SK-N-SH treated with all-trans-retinoic acid at 6 μM for 48 hours (cell line): Measurements from ENCODE around the gene PLB1.

Experiments used
- ATAC-seq: fragments of 200-7000 bp; cut with Tn5 transposase; 3 replicates; pipeline ENCODE4 v1.9.1; 2020; ENCODE audit warnings: mild to moderate bottlenecking, moderate library complexity
- ARNTL ChIP-seq: fragments of 450-650 bp; formaldehyde crosslinking; IDR thresholded peaks from 2 replicates; pipeline ENCODE4 v1.5.0; 2020; ENCODE audit warnings: low read depth, mild to moderate bottlenecking, moderate library complexity, borderline replicate concordance
- BACH2 ChIP-seq: fragments of 250-450 bp; sonication (Bioruptor Pico); IDR thresholded peaks from 2 replicates; pipeline ENCODE4 v1.9.0; 2021; ENCODE audit warnings: mild to moderate bottlenecking, borderline replicate concordance
- CSDC2 ChIP-seq: fragments of 250-450 bp; sonication (Bioruptor Pico); IDR thresholded peaks from 2 replicates; pipeline ENCODE4 v1.5.0; 2020; ENCODE audit warnings: mild to moderate bottlenecking, moderate library complexity
- ESRRG ChIP-seq: fragments of 250-450 bp; sonication (Bioruptor Pico); IDR thresholded peaks from 2 replicates; pipeline ENCODE4 v1.6.1; 2021; ENCODE audit warnings: mild to moderate bottlenecking
- GLIS3 ChIP-seq: fragments of 250-450 bp; sonication (Bioruptor Pico); IDR thresholded peaks from 2 replicates; pipeline ENCODE4 v1.5.0; 2020; ENCODE audit warnings: mild to moderate bottlenecking, moderate library complexity
- ISL1 ChIP-seq: fragments of 250-450 bp; sonication (Bioruptor Pico); IDR thresholded peaks from 2 replicates; pipeline ENCODE4 v2.1.2; 2022; ENCODE audit warnings: mild to moderate bottlenecking, moderate library complexity
- OSR1 ChIP-seq: fragments of 250-450 bp; sonication (Bioruptor Pico); IDR thresholded peaks from 2 replicates; pipeline ENCODE4 v1.8.0; 2022; ENCODE audit warnings: moderate library complexity, mild to moderate bottlenecking, inconsistent platforms
- PATZ1 ChIP-seq: fragments of 250-450 bp; sonication (Bioruptor Pico); IDR thresholded peaks from 2 replicates; pipeline ENCODE4 v1.8.0; 2020; ENCODE audit warnings: mild to moderate bottlenecking, moderate library complexity, borderline replicate concordance
- PPARA ChIP-seq: fragments of 250-450 bp; sonication (Bioruptor Pico); IDR thresholded peaks from 2 replicates; pipeline ENCODE4 v1.5.0; 2020; ENCODE audit warnings: mild to moderate bottlenecking, borderline replicate concordance
- RARB ChIP-seq: fragments of 250-450 bp; sonication (Bioruptor Pico); IDR thresholded peaks from 2 replicates; pipeline ENCODE4 v1.8.0; 2021; ENCODE audit warnings: mild to moderate bottlenecking, moderate library complexity
- SNAI2 ChIP-seq: fragments of 250-450 bp; sonication (Bioruptor Pico); IDR thresholded peaks from 2 replicates; pipeline ENCODE4 v1.5.0; 2020; ENCODE audit warnings: mild to moderate bottlenecking, moderate library complexity
- TCF4 ChIP-seq: fragments of 250-450 bp; sonication (Bioruptor Pico); IDR thresholded peaks from 2 replicates; pipeline ENCODE4 v1.8.0; 2021; ENCODE audit warnings: mild to moderate bottlenecking, moderate library complexity, borderline replicate concordance
- TOX ChIP-seq: fragments of 250-450 bp; sonication (Bioruptor Pico); IDR thresholded peaks from 2 replicates; pipeline ENCODE4 v1.8.0; 2021; ENCODE audit warnings: mild to moderate bottlenecking, moderate library complexity, borderline replicate concordance
- ZC3H10 ChIP-seq: fragments of 250-450 bp; sonication (Bioruptor Pico); IDR thresholded peaks from 2 replicates; pipeline ENCODE4 v1.5.1; 2021; ENCODE audit warnings: mild to moderate bottlenecking, moderate library complexity
- ZFP3 ChIP-seq: fragments of 250-450 bp; sonication (Bioruptor Pico); IDR thresholded peaks from 2 replicates; pipeline ENCODE4 v1.5.0; 2020; ENCODE audit warnings: mild to moderate bottlenecking, moderate library complexity
- ZFP30 ChIP-seq: fragments of 450-650 bp; formaldehyde crosslinking; IDR thresholded peaks from 2 replicates; pipeline ENCODE4 v1.5.0; 2022; ENCODE audit warnings: mild to moderate bottlenecking, moderate library complexity
- ZNF565 ChIP-seq: fragments of 450-650 bp; formaldehyde crosslinking; conservative IDR thresholded peaks from 2 replicates; pipeline ENCODE4 v1.5.0; 2020; ENCODE audit warnings: low read depth, mild to moderate bottlenecking, moderate library complexity
- ZNF70 ChIP-seq: fragments of 450-650 bp; formaldehyde crosslinking; IDR thresholded peaks from 2 replicates; pipeline ENCODE4 v1.5.0; 2020; ENCODE audit warnings: mild to moderate bottlenecking, moderate library complexity
- ZNF8 ChIP-seq: fragments of 450-650 bp; formaldehyde crosslinking; IDR thresholded peaks from 2 replicates; pipeline ENCODE4 v1.5.0; 2020; ENCODE audit warnings: mild to moderate bottlenecking, moderate library complexity
- TF ChIP-seq, protein P1 (sequence below): fragments of 250-450 bp; sonication (Bioruptor Pico); IDR thresholded peaks from 2 replicates; pipeline ENCODE4 v1.5.1; 2020; ENCODE audit warnings: low read depth, mild to moderate bottlenecking, moderate library complexity
- TF ChIP-seq, protein P2 (sequence below): fragments of 250-450 bp; sonication (Bioruptor Pico); IDR thresholded peaks from 2 replicates; pipeline ENCODE4 v1.8.0; 2021; ENCODE audit warnings: low read depth, mild to moderate bottlenecking, moderate library complexity, borderline replicate concordance
- TF ChIP-seq, protein P3 (sequence below): fragments of 250-450 bp; sonication (Bioruptor Pico); IDR thresholded peaks from 2 replicates; pipeline ENCODE4 v1.5.1; 2021; ENCODE audit warnings: mild to moderate bottlenecking, moderate library complexity

The PLB1 gene

DNA sequence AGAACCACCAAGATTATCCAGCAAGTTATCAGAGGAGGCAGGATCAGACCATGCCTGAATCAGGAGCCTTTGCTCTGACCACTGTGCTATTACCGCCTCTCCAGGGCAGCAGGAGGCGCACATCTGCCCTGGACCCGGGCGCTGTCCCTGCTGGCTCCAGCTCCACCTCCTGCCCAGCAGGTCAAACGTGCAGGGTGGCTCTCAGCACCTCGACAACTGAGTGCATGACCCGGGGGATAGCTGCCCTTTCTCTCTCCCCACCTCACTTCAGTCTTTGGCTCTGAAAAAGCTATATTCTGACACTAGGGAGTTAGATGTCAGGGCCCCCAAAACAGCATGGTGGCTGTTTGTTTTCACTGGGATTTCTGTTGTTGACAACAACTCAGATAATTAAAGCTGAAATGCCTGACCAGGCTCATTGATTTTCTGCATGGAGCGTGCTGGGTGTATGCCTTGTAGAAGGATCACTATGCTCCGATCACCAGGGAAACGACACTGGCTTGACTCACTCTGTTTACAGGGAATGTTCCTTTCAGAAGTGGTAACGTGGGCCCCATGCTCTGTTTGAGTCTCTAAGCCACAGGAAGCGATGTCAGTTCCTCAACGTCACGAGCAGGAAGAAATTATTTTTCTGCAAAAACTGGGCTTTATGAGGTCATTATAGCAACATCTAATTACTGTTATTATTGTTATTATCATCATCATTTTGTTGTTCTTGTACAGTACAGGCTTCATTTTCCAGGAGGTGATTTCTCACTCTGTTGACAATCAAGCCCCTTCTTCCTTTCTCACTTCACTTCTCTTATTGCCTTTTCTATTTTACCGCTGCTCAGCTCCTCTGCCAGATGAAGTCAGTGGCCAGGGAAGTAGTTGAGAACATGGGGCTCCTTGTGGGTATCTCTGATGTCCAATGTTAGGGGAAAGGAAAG lies 125.6 kb downstream of the PLB1 start:
- peak; percentile 91 for ATAC-seq

DNA sequence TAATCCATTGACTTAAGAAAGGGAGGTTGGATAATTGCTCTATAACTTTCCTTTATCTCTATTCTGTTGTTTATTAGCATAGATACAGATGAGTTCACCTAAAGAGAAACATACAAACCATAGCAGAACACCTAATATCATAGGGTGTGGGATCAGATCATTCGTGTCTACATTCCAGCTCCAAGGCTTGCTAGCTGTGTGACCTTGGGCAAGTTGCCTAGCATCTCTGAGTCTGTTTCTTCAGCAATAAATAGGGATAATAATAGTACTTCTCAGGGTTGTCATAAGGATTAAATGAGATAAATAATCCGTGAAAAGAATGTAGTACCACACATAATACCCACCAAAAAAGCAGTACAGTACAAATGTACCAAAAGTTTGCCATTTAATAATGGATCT lies 126.2 kb downstream of the PLB1 start:
- no peak for TF ChIP-seq RARB
- TF ChIP-seq GLIS3 (CRISPR knock-in tag), result no peak
- TF ChIP-seq SNAI2 (CRISPR knock-in tag), result no peak
- no peak for TF ChIP-seq PATZ1
- no peak for TF ChIP-seq TCF4 (CRISPR knock-in tag)
- no peak for TF ChIP-seq BACH2 (CRISPR knock-in tag)
- TF ChIP-seq, protein P1, sequence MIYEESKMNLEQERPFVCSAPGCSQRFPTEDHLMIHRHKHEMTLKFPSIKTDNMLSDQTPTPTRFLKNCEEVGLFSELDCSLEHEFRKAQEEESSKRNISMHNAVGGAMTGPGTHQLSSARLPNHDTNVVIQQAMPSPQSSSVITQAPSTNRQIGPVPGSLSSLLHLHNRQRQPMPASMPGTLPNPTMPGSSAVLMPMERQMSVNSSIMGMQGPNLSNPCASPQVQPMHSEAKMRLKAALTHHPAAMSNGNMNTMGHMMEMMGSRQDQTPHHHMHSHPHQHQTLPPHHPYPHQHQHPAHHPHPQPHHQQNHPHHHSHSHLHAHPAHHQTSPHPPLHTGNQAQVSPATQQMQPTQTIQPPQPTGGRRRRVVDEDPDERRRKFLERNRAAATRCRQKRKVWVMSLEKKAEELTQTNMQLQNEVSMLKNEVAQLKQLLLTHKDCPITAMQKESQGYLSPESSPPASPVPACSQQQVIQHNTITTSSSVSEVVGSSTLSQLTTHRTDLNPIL (CRISPR knock-in tag), result no peak
- no peak for TF ChIP-seq TOX (CRISPR knock-in tag)
- TF ChIP-seq ZFP3 (CRISPR knock-in tag), result no peak
- ATAC-seq, result no peak

More for the DNA sequence above, 125.6 kb downstream of the PLB1 start:
- no peak for TF ChIP-seq ESRRG
- no peak for TF ChIP-seq ISL1 (CRISPR knock-in tag)
- TF ChIP-seq OSR1, result no peak
- TF ChIP-seq ZNF8 (CRISPR knock-in tag), result no peak
- no peak for TF ChIP-seq SNAI2 (CRISPR knock-in tag)
- no peak for TF ChIP-seq TOX (CRISPR knock-in tag)
- TF ChIP-seq PATZ1, result no peak
- no peak for TF ChIP-seq BACH2 (CRISPR knock-in tag)
- TF ChIP-seq CSDC2 (CRISPR knock-in tag), result no peak
- no peak for TF ChIP-seq ZFP30
- TF ChIP-seq ZNF70, result no peak
- no peak for TF ChIP-seq ZC3H10 (CRISPR knock-in tag)
- TF ChIP-seq PPARA (CRISPR knock-in tag), result no peak
- TF ChIP-seq, protein P2, sequence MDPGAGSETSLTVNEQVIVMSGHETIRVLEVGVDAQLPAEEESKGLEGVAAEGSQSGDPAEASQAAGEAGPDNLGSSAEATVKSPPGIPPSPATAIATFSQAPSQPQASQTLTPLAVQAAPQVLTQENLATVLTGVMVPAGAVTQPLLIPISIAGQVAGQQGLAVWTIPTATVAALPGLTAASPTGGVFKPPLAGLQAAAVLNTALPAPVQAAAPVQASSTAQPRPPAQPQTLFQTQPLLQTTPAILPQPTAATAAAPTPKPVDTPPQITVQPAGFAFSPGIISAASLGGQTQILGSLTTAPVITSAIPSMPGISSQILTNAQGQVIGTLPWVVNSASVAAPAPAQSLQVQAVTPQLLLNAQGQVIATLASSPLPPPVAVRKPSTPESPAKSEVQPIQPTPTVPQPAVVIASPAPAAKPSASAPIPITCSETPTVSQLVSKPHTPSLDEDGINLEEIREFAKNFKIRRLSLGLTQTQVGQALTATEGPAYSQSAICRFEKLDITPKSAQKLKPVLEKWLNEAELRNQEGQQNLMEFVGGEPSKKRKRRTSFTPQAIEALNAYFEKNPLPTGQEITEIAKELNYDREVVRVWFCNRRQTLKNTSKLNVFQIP (CRISPR knock-in tag), result no peak
- TF ChIP-seq, protein P1 (CRISPR knock-in tag), result no peak
- TF ChIP-seq GLIS3 (CRISPR knock-in tag), result no peak
- no peak for TF ChIP-seq ZNF565 (CRISPR knock-in tag)
- no peak for TF ChIP-seq ARNTL (CRISPR knock-in tag)
- TF ChIP-seq, protein P3, sequence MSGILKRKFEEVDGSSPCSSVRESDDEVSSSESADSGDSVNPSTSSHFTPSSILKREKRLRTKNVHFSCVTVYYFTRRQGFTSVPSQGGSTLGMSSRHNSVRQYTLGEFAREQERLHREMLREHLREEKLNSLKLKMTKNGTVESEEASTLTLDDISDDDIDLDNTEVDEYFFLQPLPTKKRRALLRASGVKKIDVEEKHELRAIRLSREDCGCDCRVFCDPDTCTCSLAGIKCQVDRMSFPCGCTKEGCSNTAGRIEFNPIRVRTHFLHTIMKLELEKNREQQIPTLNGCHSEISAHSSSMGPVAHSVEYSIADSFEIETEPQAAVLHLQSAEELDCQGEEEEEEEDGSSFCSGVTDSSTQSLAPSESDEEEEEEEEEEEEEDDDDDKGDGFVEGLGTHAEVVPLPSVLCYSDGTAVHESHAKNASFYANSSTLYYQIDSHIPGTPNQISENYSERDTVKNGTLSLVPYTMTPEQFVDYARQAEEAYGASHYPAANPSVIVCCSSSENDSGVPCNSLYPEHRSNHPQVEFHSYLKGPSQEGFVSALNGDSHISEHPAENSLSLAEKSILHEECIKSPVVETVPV (CRISPR knock-in tag), result no peak
